Placental epithelial cell (primary cell): ENCODE data around the gene ANKRD40. TPM values are rescaled to one million over a fixed set of nuclear protein-coding genes. Genes with fewer than 3 reads are reported as not detected.

ENCODE experiments used
- small RNA-seq: library from RNA; depleted of rRNA; stranded (forward); fragments of <200 nt; gene quantifications from one replicate; pipeline ENCODE3, GENCODE V24; 2012
- total RNA-seq: library from RNA; depleted of rRNA; stranded (reverse); fragments of >200 nt; gene quantifications from 2 replicates; pipeline ENCODE4 v1.2.3, GENCODE V29; 2012

ANKRD40 gene, protein sequence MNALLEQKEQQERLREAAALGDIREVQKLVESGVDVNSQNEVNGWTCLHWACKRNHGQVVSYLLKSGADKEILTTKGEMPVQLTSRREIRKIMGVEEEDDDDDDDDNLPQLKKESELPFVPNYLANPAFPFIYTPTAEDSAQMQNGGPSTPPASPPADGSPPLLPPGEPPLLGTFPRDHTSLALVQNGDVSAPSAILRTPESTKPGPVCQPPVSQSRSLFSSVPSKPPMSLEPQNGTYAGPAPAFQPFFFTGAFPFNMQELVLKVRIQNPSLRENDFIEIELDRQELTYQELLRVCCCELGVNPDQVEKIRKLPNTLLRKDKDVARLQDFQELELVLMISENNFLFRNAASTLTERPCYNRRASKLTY
- total RNA-seq: 18.8 and 23.0 TPM in 2 replicates

DNA sequence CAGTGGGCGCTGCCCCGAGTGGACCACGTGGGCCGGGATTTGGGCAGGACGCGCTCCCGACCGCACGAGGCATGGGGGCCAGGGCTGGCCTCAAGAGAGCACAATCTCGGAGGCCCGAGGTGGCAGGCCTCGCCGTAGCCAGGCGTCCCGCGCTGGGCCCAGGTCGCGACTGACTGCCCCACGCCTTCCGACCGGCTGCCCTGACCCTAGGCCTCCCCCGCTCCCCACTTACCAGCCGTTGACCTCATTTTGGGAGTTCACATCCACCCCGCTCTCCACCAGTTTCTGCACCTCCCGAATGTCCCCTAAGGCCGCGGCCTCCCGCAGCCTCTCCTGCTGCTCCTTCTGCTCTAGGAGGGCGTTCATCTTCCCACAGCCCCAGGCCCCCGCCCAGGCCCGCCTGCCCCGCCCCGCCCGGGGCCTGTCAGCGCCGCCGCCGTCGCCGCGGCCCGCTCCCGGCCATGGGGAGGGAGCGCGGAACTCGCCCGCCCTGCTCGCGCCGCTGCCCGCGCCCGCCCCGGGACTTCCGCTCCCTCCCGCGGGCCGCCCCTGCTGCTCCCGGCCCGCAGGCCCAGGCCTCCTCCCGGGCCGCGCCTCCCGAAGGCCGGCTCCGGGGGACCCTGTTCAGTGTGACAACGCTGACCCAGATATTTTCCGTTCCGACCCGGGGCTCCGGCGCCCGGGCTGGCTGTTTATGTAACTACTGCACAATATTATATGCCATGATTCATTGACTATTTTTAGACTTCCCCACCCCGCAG is at the start of gene ANKRD40:
Gene ANKRD40, minus strand, starts transcription at position 626 of the 761 bp plus-strand sequence. Its CDS starts 260 bp downstream, at position 366.

DNA sequence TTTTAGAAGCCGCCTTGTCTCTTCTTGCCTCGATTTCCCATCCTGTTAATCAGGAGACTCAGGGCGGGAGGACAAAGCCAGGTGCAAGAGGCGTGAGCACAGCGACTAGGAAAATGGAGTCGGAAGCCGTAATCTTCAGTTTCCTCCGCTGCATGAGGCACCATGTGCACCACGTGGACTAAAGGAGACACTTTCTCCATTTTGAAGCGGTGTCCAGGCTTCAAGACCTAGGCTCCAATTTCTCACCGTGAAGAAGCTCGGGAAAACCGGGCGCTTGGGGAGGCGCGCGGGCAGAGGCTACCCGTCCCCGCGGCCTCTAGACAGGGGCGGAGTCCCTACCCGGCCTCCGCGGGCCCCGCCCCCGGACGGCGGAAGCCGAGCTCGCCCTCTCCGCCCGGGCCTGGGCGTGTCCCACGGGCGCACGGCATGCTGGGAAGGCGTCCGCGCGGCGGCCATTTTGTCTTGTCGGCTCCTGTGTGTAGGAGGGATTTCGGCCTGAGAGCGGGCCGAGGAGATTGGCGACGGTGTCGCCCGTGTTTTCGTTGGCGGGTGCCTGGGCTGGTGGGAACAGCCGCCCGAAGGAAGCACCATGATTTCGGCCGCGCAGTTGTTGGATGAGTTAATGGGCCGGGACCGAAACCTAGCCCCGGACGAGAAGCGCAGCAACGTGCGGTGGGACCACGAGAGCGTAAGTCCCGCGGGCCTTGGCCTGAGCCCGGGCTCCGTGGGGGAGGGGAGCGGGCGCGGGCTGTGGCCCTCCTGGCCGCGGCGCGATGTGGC is 11.6 kb upstream of the ANKRD40 start, which contains the start of gene LUC7L3:
Gene LUC7L3, plus strand, starts transcription at position 460 of the 780 bp plus-strand sequence. Its CDS starts 130 bp downstream, at position 590.

Small RNA genes within 50 kb of the gene (small RNA-seq; reads per million reads assigned to genes)
- not detected for gene RF00019

Other genes starting within 250 kb of the ANKRD40 start
- not detected in 2 replicates for gene CHAD, start 239.0 kb downstream of the ANKRD40 start, total RNA-seq
- 18.8 and 23.9 TPM in 2 replicates for gene RSAD1, start 229.1 kb downstream of the ANKRD40 start, total RNA-seq
- gene MYCBPAP, start 199.5 kb downstream of the ANKRD40 start, total RNA-seq: 0.11 and 2.0 TPM in 2 replicates
- 40.0 and 57.5 TPM in 2 replicates for gene EPN3, start 175.2 kb downstream of the ANKRD40 start, total RNA-seq
- 59.0 and 78.1 TPM in 2 replicates for gene SPATA20, start 160.7 kb downstream of the ANKRD40 start, total RNA-seq
- gene CACNA1G, start 147.2 kb downstream of the ANKRD40 start, total RNA-seq: under 0.01 TPM in 1 of 2 replicates, not detected in the other
- gene ABCC3, start 73.0 kb downstream of the ANKRD40 start, total RNA-seq: 0.39 and 0.43 TPM in 2 replicates
- 36.5 and 37.1 TPM in 2 replicates for gene LUC7L3, start 11.7 kb upstream of the ANKRD40 start, total RNA-seq
- gene ANKRD40CL, start 59.6 kb upstream of the ANKRD40 start, total RNA-seq: under 0.01 TPM in 1 of 2 replicates, not detected in the other
- gene WFIKKN2, start 127.7 kb upstream of the ANKRD40 start, total RNA-seq: not detected in 2 replicates
- gene TOB1, start 158.4 kb upstream of the ANKRD40 start, total RNA-seq: 36.4 and 52.6 TPM in 2 replicates